Middle frontal gyrus (tissue), 1 donor: ENCODE measurements around the gene NUP54.

Source experiments
- DNase-seq: peaks from one replicate; pipeline ENCODE4 v3.0.0-alpha.2; 2015; ENCODE audit warnings: low spot score; ENCODE audit errors: extremely low spot score

Gene NUP54

GRCh38 chr4:76074468-76074867 lies 73.7 kb downstream of the NUP54 start, which contains the start of gene ART3:
Gene ART3 (plus strand): TSS chr4:76074709. CDS start chr4:76075890, 1,181 bp downstream.
- DNase-seq = peak; percentile 6

GRCh38 chr4:76072760-76073159 lies 75.4 kb downstream of the NUP54 start:
- no peak for DNase-seq

GRCh38 chr4:76067652-76068286 lies 80.4 kb downstream of the NUP54 start:
- DNase-seq = peak; percentile 73

- no peak for DNase-seq
Observed at GRCh38 chr4:76066546-76066945, 81.7 kb downstream of the NUP54 start.
